Activated naive CD4-positive, alpha-beta T cell treated with anti-CD3 and anti-CD28 coated beads, Interleukin-2, amount 10 ng/mL, durations not matched to agents 7 days and 5 days (primary cell): ENCODE measurements around the gene UGT1A4.
A peak's percentile ranks its signal among the peaks of the same experiment; 100 is the strongest.

Experiments
- CTCF ChIA-PET: fragments of 350-600 bp; sonication (Branson Sonifier 250); formaldehyde crosslinking; loops from one replicate; lab custom pipeline; 2021; ENCODE audit warnings: antibody characterized with exemption; lab: Charles Lee
- DNase-seq: peaks from one replicate; pipeline ENCODE4 v3.0.0-alpha.2; 2020
- H3K27ac Mint-ChIP-seq: one replicate; pipeline ENCODE4 v1.8.0; 2021; ENCODE audit warnings: mild to moderate bottlenecking, moderate library complexity, mixed read lengths
- H3K27me3 Mint-ChIP-seq: one replicate; pipeline ENCODE4 v1.8.0; 2021; ENCODE audit warnings: mild to moderate bottlenecking, mixed read lengths
- H3K36me3 Mint-ChIP-seq: one replicate; pipeline ENCODE4 v1.8.0; 2021; ENCODE audit warnings: mixed read lengths
- H3K4me1 Mint-ChIP-seq: one replicate; pipeline ENCODE4 v1.8.0; 2021; ENCODE audit warnings: mixed read lengths
- H3K4me3 Mint-ChIP-seq: one replicate; pipeline ENCODE4 v1.8.0; 2021; ENCODE audit warnings: mild to moderate bottlenecking, moderate library complexity, mixed read lengths
- H3K9me3 Mint-ChIP-seq: one replicate; pipeline ENCODE4 v1.8.0; 2021; ENCODE audit warnings: mixed read lengths

UGT1A4 gene

GRCh38 chr2:233798335-233799086, 80.0 kb downstream of the UGT1A4 start:
- no peak overlapping the region for H3K27ac Mint-ChIP-seq
- no peaks in the 10 kb centered on the region for H3K36me3 Mint-ChIP-seq
- CTCF ChIA-PET = no interaction called here
- H3K9me3 Mint-ChIP-seq = no peaks in the 10 kb centered on the region
- DNase-seq = no peak
- H3K4me3 Mint-ChIP-seq = no peak overlapping the region
- H3K27me3 Mint-ChIP-seq = peaks cover 15% of the 10 kb centered on the region
- H3K4me1 Mint-ChIP-seq = no peaks in the 10 kb centered on the region

GRCh38 chr2:233799087-233799665, 80.6 kb downstream of the UGT1A4 start:
- Mint-ChIP-seq H3K27me3 (peaks cover 21% of the 10 kb centered on the region), H3K36me3 (no peaks in the 10 kb centered on the region), H3K4me3 (no peak overlapping the region), H3K27ac (no peak overlapping the region), H3K9me3 (no peaks in the 10 kb centered on the region), H3K4me1 (no peaks in the 10 kb centered on the region)
- DNase-seq = peak; percentile 9
- CTCF ChIA-PET = no interaction called here

DNA sequence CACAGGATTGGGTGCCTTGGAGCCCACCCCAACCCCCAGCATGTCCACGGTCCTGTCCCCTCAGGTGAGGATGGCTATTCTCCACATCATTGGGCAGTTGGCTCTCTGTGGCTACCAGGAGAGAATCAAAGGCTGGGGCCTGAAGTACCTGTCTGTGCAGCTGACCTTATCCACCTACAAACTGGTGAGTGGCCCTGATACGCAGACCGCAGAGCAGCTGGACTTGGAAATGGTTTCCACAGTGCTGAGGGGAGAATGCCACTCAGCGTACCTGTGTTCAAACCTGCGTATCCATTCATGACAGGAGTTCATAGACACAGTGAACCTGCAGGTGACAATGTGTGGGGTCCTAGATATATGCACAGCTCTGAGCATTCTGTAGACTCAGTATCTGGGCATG, 81.2 kb downstream of the UGT1A4 start:
- CTCF ChIA-PET = no interaction called here
- H3K27me3 Mint-ChIP-seq = peaks cover 27% of the 10 kb centered on the region
- DNase-seq = peak; percentile 2

DNA sequence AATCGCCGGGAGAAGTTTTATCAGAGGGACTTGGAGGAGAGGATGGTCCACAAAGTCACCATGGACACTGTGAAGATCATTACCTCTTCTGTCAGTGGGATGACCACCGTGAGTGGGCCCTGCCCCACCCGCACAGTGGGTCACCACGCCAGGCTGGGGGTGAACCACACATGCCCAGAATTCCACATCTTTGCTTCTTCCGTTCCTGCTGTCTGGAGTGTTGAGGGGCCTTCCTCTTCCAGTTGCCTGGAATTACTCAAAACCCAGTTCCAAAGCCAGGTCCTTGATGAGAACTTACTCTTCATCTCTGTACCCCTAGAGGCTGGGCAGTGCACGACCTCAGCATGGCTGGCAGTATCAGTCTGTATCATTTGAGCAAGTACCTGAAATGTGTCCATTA, 81.7 kb downstream of the UGT1A4 start:
- Mint-ChIP-seq H3K9me3 (no peaks in the 10 kb centered on the region), H3K4me3 (no peak overlapping the region), H3K27ac (no peak overlapping the region), H3K4me1 (no peaks in the 10 kb centered on the region), H3K27me3 (peaks cover 32% of the 10 kb centered on the region), H3K36me3 (no peaks in the 10 kb centered on the region)
- DNase-seq = peak; percentile 2
- CTCF ChIA-PET = no interaction called here

More for the DNA sequence above, 81.2 kb downstream of the UGT1A4 start:
- no peaks in the 10 kb centered on the region for H3K4me1 Mint-ChIP-seq
- H3K4me3 Mint-ChIP-seq = no peak overlapping the region
- H3K36me3 Mint-ChIP-seq = no peaks in the 10 kb centered on the region
- H3K9me3 Mint-ChIP-seq = no peaks in the 10 kb centered on the region
- no peak overlapping the region for H3K27ac Mint-ChIP-seq

DNA sequence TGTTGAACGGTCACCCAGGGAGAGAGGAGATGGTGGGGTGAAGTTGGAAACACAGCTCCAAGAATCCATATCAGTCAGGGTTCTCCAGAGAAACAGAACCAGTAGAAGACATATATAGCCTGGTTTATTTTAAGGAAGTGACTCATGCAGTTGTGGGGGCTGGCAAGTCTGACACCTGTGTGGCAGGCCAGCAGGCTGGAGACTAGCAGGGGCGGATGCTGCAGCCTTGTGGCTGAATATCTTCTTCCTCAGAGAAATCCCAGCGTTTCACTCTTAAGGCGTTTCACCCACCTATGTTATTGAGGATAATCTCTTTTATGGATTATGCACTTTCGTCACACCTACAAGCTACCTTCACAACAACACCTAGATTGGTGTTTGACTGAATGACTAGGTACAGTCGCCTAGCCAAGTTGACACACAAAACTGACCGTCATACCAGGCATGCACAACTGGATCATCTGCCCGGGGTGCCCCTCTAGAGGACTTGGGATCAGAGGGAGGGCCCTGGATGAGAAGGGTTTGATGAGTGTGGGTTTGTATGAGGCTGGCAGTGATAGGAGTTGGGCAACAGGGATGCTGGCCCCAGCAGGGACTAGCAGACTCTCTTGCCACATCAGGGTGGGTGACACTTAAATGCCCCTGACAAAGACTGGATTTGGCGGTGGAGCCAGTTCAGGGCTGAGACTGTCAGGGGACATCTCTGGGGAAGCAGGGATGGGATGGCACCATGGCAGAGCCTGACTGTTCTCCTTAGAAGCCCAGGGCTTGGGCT, 83.0 kb downstream of the UGT1A4 start:
- peak; percentile 34 for DNase-seq
- Mint-ChIP-seq H3K36me3 (no peaks in the 10 kb centered on the region), H3K4me3 (no peak overlapping the region), H3K9me3 (no peaks in the 10 kb centered on the region), H3K27me3 (peaks cover 32% of the 10 kb centered on the region), H3K27ac (no peak overlapping the region), H3K4me1 (no peaks in the 10 kb centered on the region)
- CTCF ChIA-PET = no interaction called here

GRCh38 chr2:233802132-233802815, 83.7 kb downstream of the UGT1A4 start:
- Mint-ChIP-seq H3K4me1 (no peaks in the 10 kb centered on the region), H3K4me3 (no peak overlapping the region), H3K36me3 (no peaks in the 10 kb centered on the region), H3K27me3 (peaks cover 32% of the 10 kb centered on the region), H3K27ac (no peak overlapping the region), H3K9me3 (no peaks in the 10 kb centered on the region)
- peak; percentile 8 for DNase-seq
- CTCF ChIA-PET = no interaction called here

- CTCF ChIA-PET = no interaction called here
- peaks cover 32% of the 10 kb centered on the region for H3K27me3 Mint-ChIP-seq
- no peaks in the 10 kb centered on the region for H3K36me3 Mint-ChIP-seq
- no peak overlapping the region for H3K4me3 Mint-ChIP-seq
- DNase-seq = peak; percentile 7
- no peaks in the 10 kb centered on the region for H3K9me3 Mint-ChIP-seq
- no peaks in the 10 kb centered on the region for H3K4me1 Mint-ChIP-seq
- no peak overlapping the region for H3K27ac Mint-ChIP-seq
Observed at GRCh38 chr2:233803292-233803911, 84.9 kb downstream of the UGT1A4 start.

DNA sequence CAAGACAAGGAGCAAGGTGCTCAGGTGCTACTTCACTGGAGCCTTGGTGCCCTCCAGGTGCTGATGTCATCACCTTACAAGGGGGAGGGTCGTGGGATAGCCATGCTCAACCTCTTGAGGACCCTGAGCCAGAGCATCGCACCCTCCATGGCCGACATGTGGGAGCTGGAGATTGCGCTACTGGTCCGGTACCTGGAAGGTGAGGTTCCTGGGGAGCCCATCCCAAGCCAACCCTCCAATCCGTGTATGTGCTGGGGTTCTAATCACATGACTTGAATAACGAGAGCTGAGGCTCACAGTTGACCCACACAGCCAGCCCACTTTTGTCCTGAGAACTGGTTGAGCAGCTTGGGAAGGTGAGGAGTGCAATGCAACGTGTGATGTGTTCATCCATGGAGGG, 85.5 kb downstream of the UGT1A4 start:
- no peaks in the 10 kb centered on the region for H3K36me3 Mint-ChIP-seq
- no peaks in the 10 kb centered on the region for H3K4me1 Mint-ChIP-seq
- H3K9me3 Mint-ChIP-seq = no peaks in the 10 kb centered on the region
- H3K27ac Mint-ChIP-seq = no peak overlapping the region
- H3K27me3 Mint-ChIP-seq = peaks cover 29% of the 10 kb centered on the region
- DNase-seq = peak; percentile 8
- H3K4me3 Mint-ChIP-seq = no peak overlapping the region
- CTCF ChIA-PET = no interaction called here

DNA sequence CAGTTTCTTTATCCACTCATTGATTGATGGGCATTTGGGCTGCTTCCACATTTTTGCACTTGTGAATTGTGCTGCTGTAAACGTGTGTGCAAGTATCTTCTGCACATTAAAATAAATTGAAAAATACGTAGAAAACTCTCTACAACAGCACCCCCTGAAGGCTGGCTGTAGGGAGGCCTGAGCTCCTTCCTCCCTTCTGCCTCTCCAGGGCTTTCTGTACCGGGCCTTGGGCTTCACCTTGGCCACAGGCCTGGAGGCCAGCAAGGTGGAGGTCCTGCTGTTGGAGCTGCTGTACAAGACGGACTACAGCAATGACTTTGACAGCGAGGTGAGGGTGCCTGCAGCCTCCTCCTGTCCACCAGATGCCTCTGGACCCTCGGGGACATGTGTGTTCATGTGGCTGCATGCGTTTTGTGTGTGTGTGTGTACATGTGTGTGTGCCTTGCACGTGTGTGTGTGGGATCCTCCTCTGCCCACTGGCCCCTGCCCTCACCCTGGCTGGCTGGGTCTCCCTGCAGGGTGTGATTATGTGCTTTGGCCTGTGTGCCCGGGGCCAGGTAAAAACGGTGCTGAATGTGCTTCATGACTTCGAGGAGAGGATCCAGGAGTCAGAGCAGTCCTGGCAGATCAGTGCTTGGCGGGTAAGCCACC, 88.8 kb downstream of the UGT1A4 start:
- H3K4me1 Mint-ChIP-seq = no peaks in the 10 kb centered on the region
- H3K27ac Mint-ChIP-seq = no peak overlapping the region
- no peaks in the 10 kb centered on the region for H3K36me3 Mint-ChIP-seq
- CTCF ChIA-PET = no interaction called here
- peak; percentile 15 for DNase-seq
- peaks cover 40% of the 10 kb centered on the region for H3K27me3 Mint-ChIP-seq
- no peak overlapping the region for H3K4me3 Mint-ChIP-seq
- no peaks in the 10 kb centered on the region for H3K9me3 Mint-ChIP-seq

- H3K27me3 Mint-ChIP-seq = peaks cover 34% of the 10 kb centered on the region
- CTCF ChIA-PET = no interaction called here
- H3K4me1 Mint-ChIP-seq = no peaks in the 10 kb centered on the region
- H3K9me3 Mint-ChIP-seq = no peaks in the 10 kb centered on the region
- H3K4me3 Mint-ChIP-seq = no peak overlapping the region
- DNase-seq = peak; percentile 6
- no peak overlapping the region for H3K27ac Mint-ChIP-seq
- H3K36me3 Mint-ChIP-seq = no peaks in the 10 kb centered on the region
Observed at GRCh38 chr2:233807966-233808935, 89.7 kb downstream of the UGT1A4 start.

DNA sequence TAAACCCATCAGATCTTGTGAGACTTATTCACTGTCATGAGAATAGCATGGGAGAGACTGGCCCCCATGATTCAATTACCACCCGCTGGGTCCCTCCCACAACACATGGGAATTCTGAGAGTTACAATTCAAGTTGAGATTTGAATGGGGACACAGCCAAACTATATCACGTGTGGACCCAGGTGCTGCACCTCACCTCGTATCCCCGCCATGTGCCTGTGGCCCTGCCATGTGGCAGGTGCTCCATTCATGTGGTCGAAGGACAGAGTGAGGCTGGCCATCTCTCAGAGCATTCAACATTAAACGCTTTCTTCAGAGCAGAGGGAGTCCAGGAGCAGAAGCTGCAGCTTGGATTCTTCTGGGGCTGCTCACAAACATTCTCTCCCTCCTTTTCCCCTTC, 91.8 kb downstream of the UGT1A4 start:
- no peak overlapping the region for H3K4me3 Mint-ChIP-seq
- H3K4me1 Mint-ChIP-seq = no peaks in the 10 kb centered on the region
- CTCF ChIA-PET = no interaction called here
- H3K27me3 Mint-ChIP-seq = peaks cover 31% of the 10 kb centered on the region
- H3K36me3 Mint-ChIP-seq = no peaks in the 10 kb centered on the region
- H3K9me3 Mint-ChIP-seq = no peaks in the 10 kb centered on the region
- DNase-seq = peak; percentile 12
- no peak overlapping the region for H3K27ac Mint-ChIP-seq

GRCh38 chr2:233811087-233811486, 92.6 kb downstream of the UGT1A4 start:
- H3K4me1 Mint-ChIP-seq = no peaks in the 10 kb centered on the region
- no peak overlapping the region for H3K27ac Mint-ChIP-seq
- no peak for DNase-seq
- H3K36me3 Mint-ChIP-seq = no peaks in the 10 kb centered on the region
- no peaks in the 10 kb centered on the region for H3K9me3 Mint-ChIP-seq
- CTCF ChIA-PET = no interaction called here
- H3K4me3 Mint-ChIP-seq = no peak overlapping the region
- peaks cover 31% of the 10 kb centered on the region for H3K27me3 Mint-ChIP-seq

DNA sequence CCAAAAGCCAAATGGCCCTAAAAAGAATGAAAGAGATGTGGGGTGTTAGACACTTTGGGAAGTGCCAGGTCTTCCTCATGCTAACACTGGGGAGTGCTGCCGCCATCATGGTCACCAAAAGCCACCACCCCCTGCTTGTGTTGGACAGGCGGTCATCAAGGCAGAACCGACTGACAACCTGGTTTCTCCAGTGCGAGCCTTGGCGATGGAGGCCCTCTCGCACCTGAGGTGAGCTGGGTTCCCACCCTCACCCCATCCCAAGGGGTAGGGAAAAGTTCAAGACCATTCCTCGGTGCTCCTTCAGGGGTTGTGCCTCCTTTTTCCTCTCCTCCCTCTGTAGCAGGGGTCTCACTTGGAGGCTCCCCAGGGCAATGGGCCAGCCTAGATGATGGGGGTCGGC, 93.2 kb downstream of the UGT1A4 start:
- H3K9me3 Mint-ChIP-seq = no peaks in the 10 kb centered on the region
- no peak overlapping the region for H3K4me3 Mint-ChIP-seq
- peak; percentile 10 for DNase-seq
- no peaks in the 10 kb centered on the region for H3K4me1 Mint-ChIP-seq
- H3K27me3 Mint-ChIP-seq = peaks cover 35% of the 10 kb centered on the region
- no peak overlapping the region for H3K27ac Mint-ChIP-seq
- H3K36me3 Mint-ChIP-seq = no peaks in the 10 kb centered on the region
- CTCF ChIA-PET = no interaction called here
